ENCODE results near the gene HHAT.

GRCh38 chr1:210418863-210419650 lies 90.4 kb downstream of the HHAT start:
- TF ChIP-seq EZH2 (IDR thresholded peaks at IDR 0.05; ENCODE audit: insufficient read depth, poor library complexity, severe bottlenecking) (no peak), EZH2phosphoT487 (IDR thresholded peaks at IDR 0.05; ENCODE audit: insufficient read depth, low read depth) (no peak)

Data from GM23248 (cell line).